GM12874 (cell line): ENCODE measurements around the gene NIPAL3.
A peak's percentile ranks its signal among the peaks of the same experiment; 100 is the strongest.

Experiments used
- CTCF ChIP-seq: IDR thresholded peaks from 2 replicates; pipeline ENCODE4 v1.5.1; 2011; ENCODE audit warnings: low read depth, mild to moderate bottlenecking, control low read depth, low read length, moderate library complexity; ENCODE audit not compliant: insufficient read depth

NIPAL3 gene

GRCh38 chr1:24379733-24380315, 35.8 kb upstream of the NIPAL3 start:
- TF ChIP-seq CTCF: no peak

GRCh38 chr1:24380508-24380907, 35.1 kb upstream of the NIPAL3 start:
- TF ChIP-seq CTCF: no peak

GRCh38 chr1:24381256-24381655, 34.3 kb upstream of the NIPAL3 start:
- no peak for TF ChIP-seq CTCF

GRCh38 chr1:24382165-24382577, 33.4 kb upstream of the NIPAL3 start:
- TF ChIP-seq CTCF: no peak

GRCh38 chr1:24383381-24383940, 32.1 kb upstream of the NIPAL3 start:
- TF ChIP-seq CTCF: no peak

GRCh38 chr1:24384251-24385090, 31.1 kb upstream of the NIPAL3 start:
- no peak for TF ChIP-seq CTCF

GRCh38 chr1:24385160-24385940, 30.3 kb upstream of the NIPAL3 start:
- peak; percentile 39; the same call in 1 of the 2 replicates for TF ChIP-seq CTCF
